ENCODE data around the gene DIPK1C. TPM values are rescaled to one million over a fixed set of nuclear protein-coding genes. Genes with fewer than 3 reads are reported as not detected.

DIPK1C gene
- total and polyA plus RNA-seq, 5 experiments from 2014 or later: 0.11 to 0.58 (median 0.13) TPM; not detected in 2

- no peaks in the 10 kb centered on the region for H3K9me3 Mint-ChIP-seq
- H3K4me3 Mint-ChIP-seq: peak overlapping the region in 2 of 10 donors; percentile 20 to 39
- peaks cover 0 to 2% (median 0%) of the 10 kb centered on the region in 5 donors for H3K27me3 Mint-ChIP-seq
- peak overlapping the region in 4 of 10 donors; percentile 37 to 84 (median 80) for H3K27ac Mint-ChIP-seq
- DNase-seq (no peak), ATAC-seq (no peak)
- POLR2A ChIA-PET: interaction anchor here (0.6 to 3.1 kb wide), 4 partner anchors 12 to 365 kb away, joined by 3 to 14 read pairs (median 3); no protein-coding TSS in a partner anchor
- peaks cover 24 to 37% (median 29%) of the 10 kb centered on the region in 4 donors for H3K4me1 Mint-ChIP-seq
- H3K36me3 Mint-ChIP-seq: no peaks in the 10 kb centered on the region
Observed at GRCh38 chr18:74410441-74410992, 46.6 kb downstream of the DIPK1C start.

GRCh38 chr18:74407888-74408287 lies 49.2 kb downstream of the DIPK1C start:
- peak overlapping the region; percentile 74 to 95 (median 82) for H3K4me3 Mint-ChIP-seq
- DNase-seq: peak in 2 of 10 donors; percentile 15 to 18
- POLR2A ChIA-PET: interaction anchor here (0.7 to 1.4 kb wide), 2 partner anchors 30 to 49 kb away, joined by 3 to 6 read pairs; no protein-coding TSS in a partner anchor
- no peaks in the 10 kb centered on the region for H3K36me3 Mint-ChIP-seq
- peak; percentile 40 to 53 for ATAC-seq
- H3K27me3 Mint-ChIP-seq: peaks cover 0 to 2% (median 0%) of the 10 kb centered on the region in 5 donors
- peak overlapping the region; percentile 89 to 98 (median 96) for H3K27ac Mint-ChIP-seq
- H3K4me1 Mint-ChIP-seq: peaks cover 26 to 37% (median 29%) of the 10 kb centered on the region in 4 donors
- H3K9me3 Mint-ChIP-seq: peaks cover 0 to 1% (median 0%) of the 10 kb centered on the region in 9 donors

GRCh38 chr18:74402806-74403433 lies 54.2 kb downstream of the DIPK1C start:
- Mint-ChIP-seq H3K4me1 (peaks cover 21 to 34% (median 23%) of the 10 kb centered on the region in 4 donors), H3K27me3 (no peaks in the 10 kb centered on the region), H3K36me3 (no peaks in the 10 kb centered on the region), H3K27ac (peak overlapping the region in 2 of 10 donors; percentile 39 to 77), H3K4me3 (no peak overlapping the region), H3K9me3 (peaks cover 0 to 1% (median 0%) of the 10 kb centered on the region in 9 donors)
- POLR2A ChIA-PET: no interaction called here
- ATAC-seq (no peak), DNase-seq (no peak)

- POLR2A ChIA-PET: interaction anchor here (2.4 kb wide), 1 partner anchor 22 kb away, joined by 8 read pairs; no protein-coding TSS in a partner anchor
- no peak for DNase-seq
- no peaks in the 10 kb centered on the region for H3K36me3 Mint-ChIP-seq
Observed at GRCh38 chr18:74400813-74401212, 56.3 kb downstream of the DIPK1C start.

GRCh38 chr18:74399091-74399887 lies 57.8 kb downstream of the DIPK1C start:
- H3K4me1 Mint-ChIP-seq: peaks cover 16 to 26% (median 17%) of the 10 kb centered on the region in 4 donors
- no peaks in the 10 kb centered on the region for H3K36me3 Mint-ChIP-seq
- H3K27me3 Mint-ChIP-seq: peaks cover 0 to 5% (median 3%) of the 10 kb centered on the region in 5 donors
- no peak for DNase-seq
- peak overlapping the region in 2 of 10 donors; percentile 12 to 38 for H3K27ac Mint-ChIP-seq
- ATAC-seq: no peak
- peaks cover 0 to under 1% (median 0%) of the 10 kb centered on the region in 9 donors for H3K9me3 Mint-ChIP-seq
- peak overlapping the region in 3 of 10 donors; percentile 14 to 45 (median 28) for H3K4me3 Mint-ChIP-seq
- POLR2A ChIA-PET: interaction anchor here (0.7 to 1.3 kb wide), 4 partner anchors 11 to 54 kb away, joined by 3 to 5 read pairs (median 4); no protein-coding TSS in a partner anchor

More at GRCh38 chr18:74400813-74401212, 56.3 kb downstream of the DIPK1C start:
- H3K9me3 Mint-ChIP-seq: peaks cover 0 to 1% (median 0%) of the 10 kb centered on the region in 9 donors
- no peak for ATAC-seq
- H3K27ac Mint-ChIP-seq: peak overlapping the region in 1 of 10 donors; percentile 12
- H3K4me1 Mint-ChIP-seq: peaks cover 16 to 26% (median 17%) of the 10 kb centered on the region in 4 donors
- peaks cover 0 to 5% (median 2%) of the 10 kb centered on the region in 5 donors for H3K27me3 Mint-ChIP-seq
- no peak overlapping the region for H3K4me3 Mint-ChIP-seq

GRCh38 chr18:74397572-74397971 lies 59.5 kb downstream of the DIPK1C start:
- peak overlapping the region in 1 of 10 donors; percentile 79 for H3K27ac Mint-ChIP-seq
- no peak for ATAC-seq
- POLR2A ChIA-PET: no interaction called here

GRCh38 chr18:74396171-74397169 lies 60.6 kb downstream of the DIPK1C start:
- H3K4me1 Mint-ChIP-seq: peaks cover 16 to 24% (median 19%) of the 10 kb centered on the region in 4 donors
- H3K9me3 Mint-ChIP-seq: no peaks in the 10 kb centered on the region
- DNase-seq (no peak), ATAC-seq (no peak)
- H3K27ac Mint-ChIP-seq: peak overlapping the region in 1 of 10 donors; percentile 79
- H3K27me3 Mint-ChIP-seq: peaks cover 0 to 8% (median 3%) of the 10 kb centered on the region in 5 donors
- POLR2A ChIA-PET: no interaction called here
- no peaks in the 10 kb centered on the region for H3K36me3 Mint-ChIP-seq
- H3K4me3 Mint-ChIP-seq: no peak overlapping the region

More at GRCh38 chr18:74397572-74397971, 59.5 kb downstream of the DIPK1C start:
- Mint-ChIP-seq H3K27me3 (peaks cover 0 to 8% (median 3%) of the 10 kb centered on the region in 5 donors), H3K9me3 (no peaks in the 10 kb centered on the region), H3K4me1 (peaks cover 16 to 26% (median 19%) of the 10 kb centered on the region in 4 donors), H3K4me3 (no peak overlapping the region), H3K36me3 (no peaks in the 10 kb centered on the region)
- DNase-seq: no peak

GRCh38 chr18:74395648-74396154 lies 61.4 kb downstream of the DIPK1C start:
- Mint-ChIP-seq H3K27me3 (peaks cover 0 to 8% (median 3%) of the 10 kb centered on the region in 5 donors), H3K4me3 (no peak overlapping the region), H3K4me1 (peaks cover 17 to 24% (median 21%) of the 10 kb centered on the region in 4 donors), H3K36me3 (no peaks in the 10 kb centered on the region), H3K9me3 (no peaks in the 10 kb centered on the region), H3K27ac (peak overlapping the region in 1 of 10 donors; percentile 41)
- POLR2A ChIA-PET: no interaction called here
- DNase-seq (no peak), ATAC-seq (no peak)

GRCh38 chr18:74395006-74395405 lies 62.1 kb downstream of the DIPK1C start:
- H3K4me1 Mint-ChIP-seq: peaks cover 16 to 26% (median 18%) of the 10 kb centered on the region in 4 donors
- ATAC-seq (no peak), DNase-seq (no peak)
- POLR2A ChIA-PET: no interaction called here
- no peaks in the 10 kb centered on the region for H3K36me3 Mint-ChIP-seq
- H3K4me3 Mint-ChIP-seq: no peak overlapping the region
- peak overlapping the region in 2 of 10 donors; percentile 37 to 65 for H3K27ac Mint-ChIP-seq
- peaks cover 0 to 8% (median 3%) of the 10 kb centered on the region in 5 donors for H3K27me3 Mint-ChIP-seq
- no peaks in the 10 kb centered on the region for H3K9me3 Mint-ChIP-seq

- DNase-seq (no peak), ATAC-seq (no peak)
- Mint-ChIP-seq H3K27ac (no peak overlapping the region), H3K36me3 (no peaks in the 10 kb centered on the region), H3K4me3 (no peak overlapping the region), H3K9me3 (no peaks in the 10 kb centered on the region), H3K27me3 (peaks cover 0 to 7% (median 3%) of the 10 kb centered on the region in 5 donors), H3K4me1 (peaks cover 19 to 27% (median 23%) of the 10 kb centered on the region in 4 donors)
- POLR2A ChIA-PET: interaction anchor here (0.7 kb wide), 1 partner anchor 19 kb away, joined by 3 read pairs; no protein-coding TSS in a partner anchor
Observed at GRCh38 chr18:74392323-74392722, 64.8 kb downstream of the DIPK1C start.

- Mint-ChIP-seq H3K36me3 (no peaks in the 10 kb centered on the region), H3K9me3 (no peaks in the 10 kb centered on the region), H3K27ac (no peak overlapping the region), H3K27me3 (peaks cover 0 to 3% (median 3%) of the 10 kb centered on the region in 5 donors), H3K4me3 (no peak overlapping the region), H3K4me1 (peaks cover 22 to 29% (median 25%) of the 10 kb centered on the region in 4 donors)
- POLR2A ChIA-PET: interaction anchor here (4.0 kb wide), 1 partner anchor 13 kb away, joined by 22 read pairs; no protein-coding TSS in a partner anchor
- ATAC-seq (no peak), DNase-seq (no peak)
Observed at GRCh38 chr18:74390900-74391299, 66.2 kb downstream of the DIPK1C start.

All from naive thymus-derived CD8-positive, alpha-beta T cell (primary cell).